Measurements from ENCODE around the gene CASK.
"Not testable (repeated sequence)": the region's sequence is repeated elsewhere in the genome, so short reads cannot be mapped to it uniquely, and the experiment has no call there.

Gene CASK

DNA sequence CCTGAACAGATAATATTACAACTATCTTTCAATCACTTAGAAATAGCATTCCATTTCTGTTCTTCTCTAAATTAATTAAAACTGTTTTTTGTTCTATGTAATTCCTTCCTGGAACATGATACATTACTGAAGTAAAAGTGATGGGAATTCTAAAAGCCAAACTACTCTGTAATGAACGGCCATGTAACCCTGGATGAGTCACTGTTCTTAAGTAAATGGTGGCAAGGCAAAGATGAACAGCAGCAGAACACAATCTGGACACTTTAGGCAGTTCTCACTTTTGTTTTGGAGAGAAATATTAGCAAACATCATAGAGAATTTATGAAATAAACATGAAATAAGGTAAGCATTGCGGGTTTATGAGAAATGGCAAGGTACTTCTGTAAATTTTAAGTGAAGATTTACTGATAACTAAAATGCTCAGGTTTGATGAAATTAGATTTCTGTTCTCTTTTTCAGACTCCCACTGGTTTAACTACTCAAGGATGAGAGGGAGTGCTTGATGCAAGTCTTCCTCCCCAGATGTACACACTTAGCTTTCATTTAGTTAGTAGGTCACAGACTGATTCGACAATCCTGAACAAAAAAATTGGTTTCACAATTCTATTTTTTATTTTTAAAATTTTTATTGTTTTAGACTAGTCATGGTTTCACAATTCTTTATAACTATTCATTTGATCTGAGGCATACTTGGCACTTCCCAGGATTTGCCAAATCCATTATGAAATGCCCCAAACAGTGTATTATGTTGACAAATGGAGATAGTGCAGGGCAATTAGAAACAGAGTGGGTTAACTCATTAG is 200.3 kb downstream of the CASK start:
- DNase-seq, result no peak
- H3K4me3 ChIP-seq (ENCODE audit: insufficient read depth, low read depth, low read length, poor library complexity, severe bottlenecking), result no peak overlapping the region
- H3K4me1 ChIP-seq (ENCODE audit: control insufficient read depth, insufficient read depth, low read length, poor library complexity, severe bottlenecking), result peaks cover 3% of the 10 kb centered on the region
- H3K9me3 ChIP-seq (ENCODE audit: control insufficient read depth, low read length), result no peaks in the 10 kb centered on the region
- H3K27me3 ChIP-seq (replicated peaks; ENCODE audit: control insufficient read depth, insufficient read depth, low read length, poor library complexity, severe bottlenecking), result no peaks in the 10 kb centered on the region
- H3K36me3 ChIP-seq (ENCODE audit: control insufficient read depth, insufficient read depth, low read length), result no peaks in the 10 kb centered on the region
- no peak overlapping the region for H3K27ac ChIP-seq (ENCODE audit: insufficient read depth, low read length, poor library complexity, severe bottlenecking)

DNA sequence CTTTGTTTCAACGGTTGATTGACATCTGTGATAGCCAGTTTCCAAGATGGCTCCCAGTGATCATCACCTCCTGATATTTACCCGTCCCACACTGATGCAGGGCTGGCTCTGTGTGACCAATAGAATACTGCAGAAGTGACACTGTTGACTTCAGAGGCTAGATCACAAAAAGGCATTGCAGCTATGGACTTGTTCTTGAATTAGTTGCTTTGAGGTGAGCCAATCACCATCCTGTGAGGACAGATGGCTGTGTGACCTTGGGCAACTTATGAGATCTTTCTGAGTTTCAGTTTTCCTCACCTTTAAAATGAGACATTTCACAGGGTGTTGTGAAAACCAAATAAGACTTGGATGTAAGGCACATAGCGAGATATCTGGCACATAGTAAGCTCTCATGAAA is 201.1 kb downstream of the CASK start:
- H3K27ac ChIP-seq (ENCODE audit: insufficient read depth, low read length, poor library complexity, severe bottlenecking), result no peak overlapping the region
- H3K4me1 ChIP-seq (ENCODE audit: control insufficient read depth, insufficient read depth, low read length, poor library complexity, severe bottlenecking), result peaks cover 3% of the 10 kb centered on the region
- no peaks in the 10 kb centered on the region for H3K36me3 ChIP-seq (ENCODE audit: control insufficient read depth, insufficient read depth, low read length)
- no peaks in the 10 kb centered on the region for H3K27me3 ChIP-seq (replicated peaks; ENCODE audit: control insufficient read depth, insufficient read depth, low read length, poor library complexity, severe bottlenecking)
- no peaks in the 10 kb centered on the region for H3K9me3 ChIP-seq (ENCODE audit: control insufficient read depth, low read length)
- DNase-seq, result no peak
- no peak overlapping the region for H3K4me3 ChIP-seq (ENCODE audit: insufficient read depth, low read depth, low read length, poor library complexity, severe bottlenecking)

DNA sequence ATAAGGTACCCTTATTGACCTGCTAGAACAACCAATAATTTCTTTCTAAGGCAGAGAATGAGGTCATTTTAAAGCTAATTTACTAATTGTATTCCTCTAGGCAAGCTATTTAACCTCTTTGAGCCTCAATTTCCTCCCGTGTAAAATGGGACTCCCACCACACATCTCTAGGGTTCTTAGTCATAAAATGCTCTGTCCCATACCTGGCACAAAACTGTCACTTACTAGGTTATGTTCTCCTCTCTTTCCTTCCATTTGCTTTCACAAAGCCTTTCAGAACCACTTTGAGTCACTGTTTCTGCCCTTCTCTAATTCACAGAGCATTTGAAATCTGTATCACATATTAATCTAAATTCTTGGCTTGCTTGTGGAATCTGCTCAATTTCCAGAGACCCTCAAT is 201.8 kb downstream of the CASK start:
- Histone ChIP-seq H3K36me3 (ENCODE audit: control insufficient read depth, insufficient read depth, low read length) (no peaks in the 10 kb centered on the region), H3K9me3 (ENCODE audit: control insufficient read depth, low read length) (no peaks in the 10 kb centered on the region), H3K27me3 (replicated peaks; ENCODE audit: control insufficient read depth, insufficient read depth, low read length, poor library complexity, severe bottlenecking) (no peaks in the 10 kb centered on the region), H3K4me3 (ENCODE audit: insufficient read depth, low read depth, low read length, poor library complexity, severe bottlenecking) (no peak overlapping the region), H3K4me1 (ENCODE audit: control insufficient read depth, insufficient read depth, low read length, poor library complexity, severe bottlenecking) (peaks cover 3% of the 10 kb centered on the region), H3K27ac (ENCODE audit: insufficient read depth, low read length, poor library complexity, severe bottlenecking) (no peak overlapping the region)
- no peak for DNase-seq

DNA sequence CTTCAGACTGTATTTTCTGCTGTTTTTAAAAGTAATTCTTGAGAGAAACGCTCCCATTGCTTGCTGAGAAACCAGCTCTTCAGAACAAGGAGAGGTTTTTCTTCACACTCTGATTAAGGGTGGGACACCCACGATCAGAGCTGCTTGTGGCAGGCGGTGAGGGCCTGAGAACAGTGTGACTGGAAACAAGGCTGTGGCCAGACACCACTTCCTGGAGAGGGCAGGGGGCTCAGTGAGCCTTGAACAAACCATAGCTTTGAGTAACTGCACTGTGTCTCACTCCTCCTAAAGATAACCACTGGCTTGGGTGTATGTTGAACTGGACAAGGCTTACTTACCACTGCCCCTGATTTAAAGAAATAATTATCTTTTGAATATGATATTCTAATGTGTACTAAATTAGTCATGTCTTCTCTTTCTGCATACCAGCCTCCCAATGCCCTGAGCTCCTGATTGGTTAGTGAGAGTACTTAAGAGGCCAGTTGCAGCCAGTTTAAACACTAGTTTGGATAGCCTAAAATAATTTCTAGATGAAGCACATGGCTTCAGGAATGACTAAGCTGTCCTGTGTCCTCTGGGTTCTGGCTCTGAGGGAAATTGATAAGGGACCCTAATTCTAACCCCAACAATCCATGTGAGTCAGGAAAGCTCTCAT is 203.1 kb downstream of the CASK start:
- no peak overlapping the region for H3K4me3 ChIP-seq (ENCODE audit: insufficient read depth, low read depth, low read length, poor library complexity, severe bottlenecking)
- H3K4me1 ChIP-seq (ENCODE audit: control insufficient read depth, insufficient read depth, low read length, poor library complexity, severe bottlenecking), result peaks cover 3% of the 10 kb centered on the region
- no peaks in the 10 kb centered on the region for H3K36me3 ChIP-seq (ENCODE audit: control insufficient read depth, insufficient read depth, low read length)
- DNase-seq, result peak in 1 of 3 donors; percentile 16
- no peaks in the 10 kb centered on the region for H3K27me3 ChIP-seq (replicated peaks; ENCODE audit: control insufficient read depth, insufficient read depth, low read length, poor library complexity, severe bottlenecking)
- no peaks in the 10 kb centered on the region for H3K9me3 ChIP-seq (ENCODE audit: control insufficient read depth, low read length)
- H3K27ac ChIP-seq (ENCODE audit: insufficient read depth, low read length, poor library complexity, severe bottlenecking), result no peak overlapping the region

DNA sequence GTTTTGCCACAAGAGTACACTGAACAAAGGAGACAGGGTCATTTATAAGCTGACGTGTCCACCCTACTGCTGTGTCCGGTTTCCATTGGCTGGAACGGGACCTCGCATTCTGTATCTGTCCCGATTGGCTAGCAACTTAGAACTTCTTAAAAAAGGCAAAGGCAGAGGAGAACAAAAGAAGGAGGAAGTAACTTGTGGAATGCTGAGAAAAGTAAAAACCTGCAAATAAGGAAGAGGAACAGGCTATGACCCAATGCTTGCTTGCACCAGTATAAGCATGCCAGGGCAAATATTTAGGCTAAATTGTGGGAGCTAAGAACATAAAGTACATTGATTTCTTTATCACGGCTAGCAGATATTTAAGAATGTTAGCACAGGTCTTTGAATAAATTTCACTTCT is 203.7 kb downstream of the CASK start:
- H3K4me1 ChIP-seq (ENCODE audit: control insufficient read depth, insufficient read depth, low read length, poor library complexity, severe bottlenecking); H3K4me3 ChIP-seq (ENCODE audit: insufficient read depth, low read depth, low read length, poor library complexity, severe bottlenecking); H3K36me3 ChIP-seq (ENCODE audit: control insufficient read depth, insufficient read depth, low read length); H3K27me3 ChIP-seq (replicated peaks; ENCODE audit: control insufficient read depth, insufficient read depth, low read length, poor library complexity, severe bottlenecking); H3K9me3 ChIP-seq (ENCODE audit: control insufficient read depth, low read length); DNase-seq; H3K27ac ChIP-seq (ENCODE audit: insufficient read depth, low read length, poor library complexity, severe bottlenecking): not testable (repeated sequence)

DNA sequence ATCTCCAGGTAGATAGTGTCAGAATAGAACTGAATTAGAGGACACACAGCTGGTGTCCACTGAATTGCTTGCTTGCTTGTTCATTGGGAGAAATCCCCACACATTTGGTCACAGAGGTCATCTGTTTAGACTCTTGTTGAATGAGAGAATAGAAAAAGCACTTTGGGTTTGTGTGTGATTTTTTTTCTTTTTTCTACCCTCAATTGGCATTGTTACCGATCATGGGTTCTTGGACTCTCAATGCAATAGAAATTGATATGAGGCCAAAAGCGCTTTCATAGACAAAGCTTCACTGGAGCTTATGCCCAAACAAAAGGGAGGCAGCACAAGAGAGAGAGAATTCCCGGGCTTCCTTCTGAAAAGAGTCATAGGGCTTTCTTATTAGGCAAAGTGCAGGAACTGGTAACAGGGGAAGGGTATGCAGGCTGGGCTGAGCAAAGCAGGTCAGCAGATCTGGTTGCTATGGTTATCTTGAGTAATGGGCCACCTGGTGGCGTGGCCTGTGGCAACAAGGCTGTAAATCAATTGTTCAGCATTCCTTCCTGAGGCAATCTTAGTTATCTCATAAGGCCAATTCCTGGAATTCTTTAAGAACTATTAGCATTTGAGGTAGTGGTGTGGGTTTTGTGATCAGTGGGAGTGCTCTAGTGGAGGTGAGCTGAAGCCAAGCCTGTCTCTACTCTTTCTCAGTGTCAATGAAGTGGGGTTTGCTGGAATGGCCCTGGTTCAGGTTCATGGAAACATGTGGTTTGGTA is 204.7 kb downstream of the CASK start:
- no peak overlapping the region for H3K4me3 ChIP-seq (ENCODE audit: insufficient read depth, low read depth, low read length, poor library complexity, severe bottlenecking)
- DNase-seq, result no peak
- H3K4me1 ChIP-seq (ENCODE audit: control insufficient read depth, insufficient read depth, low read length, poor library complexity, severe bottlenecking), result no peaks in the 10 kb centered on the region
- no peaks in the 10 kb centered on the region for H3K9me3 ChIP-seq (ENCODE audit: control insufficient read depth, low read length)
- no peaks in the 10 kb centered on the region for H3K27me3 ChIP-seq (replicated peaks; ENCODE audit: control insufficient read depth, insufficient read depth, low read length, poor library complexity, severe bottlenecking)
- H3K27ac ChIP-seq (ENCODE audit: insufficient read depth, low read length, poor library complexity, severe bottlenecking), result no peak overlapping the region
- no peaks in the 10 kb centered on the region for H3K36me3 ChIP-seq (ENCODE audit: control insufficient read depth, insufficient read depth, low read length)

DNA sequence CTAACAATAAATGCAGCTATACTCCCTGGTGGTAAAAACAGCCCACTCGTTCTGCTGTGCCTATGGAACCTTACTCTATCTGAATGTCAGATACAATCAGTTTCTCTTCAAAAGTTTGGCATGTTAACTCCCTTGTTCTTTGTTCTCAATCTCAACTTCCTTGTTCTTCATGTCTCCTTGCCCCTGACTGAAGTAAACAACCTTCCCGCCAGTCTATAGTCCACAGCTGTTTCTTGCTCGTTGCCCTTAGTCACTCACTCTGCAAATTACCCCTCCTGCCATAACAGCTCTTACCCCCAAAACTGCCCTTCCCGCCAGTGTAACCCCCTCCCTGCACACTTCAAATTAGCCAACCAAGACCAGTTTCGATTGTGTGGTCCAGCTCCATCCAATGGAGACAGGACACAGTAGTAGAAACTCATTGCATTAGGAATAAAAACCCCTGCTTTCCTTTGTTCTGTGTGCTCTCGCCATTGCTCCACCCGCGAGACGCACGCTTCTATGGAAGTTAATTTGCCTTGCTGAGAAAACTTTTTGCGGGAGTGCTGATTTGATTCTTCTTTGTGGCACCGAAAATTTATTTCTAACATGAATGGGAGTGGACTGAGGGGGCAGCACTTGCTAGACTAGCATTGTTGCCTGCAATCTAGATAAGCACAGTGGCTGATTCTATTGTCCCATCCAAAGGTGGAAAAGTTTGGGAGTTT is 206.4 kb downstream of the CASK start:
- no peak for DNase-seq
- no peaks in the 10 kb centered on the region for H3K36me3 ChIP-seq (ENCODE audit: control insufficient read depth, insufficient read depth, low read length)
- H3K9me3 ChIP-seq (ENCODE audit: control insufficient read depth, low read length), result no peaks in the 10 kb centered on the region

DNA sequence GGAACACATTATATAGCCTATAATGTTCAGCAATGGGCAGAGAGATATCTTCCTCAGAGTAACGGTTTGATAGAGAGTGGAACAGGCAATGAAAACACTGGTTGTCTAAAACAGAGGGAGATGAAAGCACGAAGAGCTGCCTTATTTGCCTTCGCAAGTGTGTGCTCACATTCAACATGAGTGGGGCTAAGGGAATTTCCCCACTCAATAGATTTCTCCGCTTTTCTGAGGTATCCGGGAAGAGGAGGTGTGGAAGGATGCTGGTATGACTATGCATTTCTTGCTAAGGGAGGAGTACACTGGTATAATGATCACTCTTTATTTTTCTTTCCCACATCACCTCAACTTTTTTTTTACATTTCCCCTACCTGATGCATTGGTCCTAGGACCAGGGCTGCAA is 207.1 kb downstream of the CASK start:
- Histone ChIP-seq H3K27me3 (replicated peaks; ENCODE audit: control insufficient read depth, insufficient read depth, low read length, poor library complexity, severe bottlenecking) (no peaks in the 10 kb centered on the region), H3K9me3 (ENCODE audit: control insufficient read depth, low read length) (no peaks in the 10 kb centered on the region), H3K36me3 (ENCODE audit: control insufficient read depth, insufficient read depth, low read length) (no peaks in the 10 kb centered on the region), H3K4me1 (ENCODE audit: control insufficient read depth, insufficient read depth, low read length, poor library complexity, severe bottlenecking) (no peaks in the 10 kb centered on the region), H3K4me3 (ENCODE audit: insufficient read depth, low read depth, low read length, poor library complexity, severe bottlenecking) (no peak overlapping the region), H3K27ac (ENCODE audit: insufficient read depth, low read length, poor library complexity, severe bottlenecking) (no peak overlapping the region)
- DNase-seq, result no peak

More for the DNA sequence above, 206.4 kb downstream of the CASK start:
- H3K27ac ChIP-seq (ENCODE audit: insufficient read depth, low read length, poor library complexity, severe bottlenecking), result no peak overlapping the region
- H3K4me1 ChIP-seq (ENCODE audit: control insufficient read depth, insufficient read depth, low read length, poor library complexity, severe bottlenecking), result no peaks in the 10 kb centered on the region
- H3K4me3 ChIP-seq (ENCODE audit: insufficient read depth, low read depth, low read length, poor library complexity, severe bottlenecking), result no peak overlapping the region
- no peaks in the 10 kb centered on the region for H3K27me3 ChIP-seq (replicated peaks; ENCODE audit: control insufficient read depth, insufficient read depth, low read length, poor library complexity, severe bottlenecking)

DNA sequence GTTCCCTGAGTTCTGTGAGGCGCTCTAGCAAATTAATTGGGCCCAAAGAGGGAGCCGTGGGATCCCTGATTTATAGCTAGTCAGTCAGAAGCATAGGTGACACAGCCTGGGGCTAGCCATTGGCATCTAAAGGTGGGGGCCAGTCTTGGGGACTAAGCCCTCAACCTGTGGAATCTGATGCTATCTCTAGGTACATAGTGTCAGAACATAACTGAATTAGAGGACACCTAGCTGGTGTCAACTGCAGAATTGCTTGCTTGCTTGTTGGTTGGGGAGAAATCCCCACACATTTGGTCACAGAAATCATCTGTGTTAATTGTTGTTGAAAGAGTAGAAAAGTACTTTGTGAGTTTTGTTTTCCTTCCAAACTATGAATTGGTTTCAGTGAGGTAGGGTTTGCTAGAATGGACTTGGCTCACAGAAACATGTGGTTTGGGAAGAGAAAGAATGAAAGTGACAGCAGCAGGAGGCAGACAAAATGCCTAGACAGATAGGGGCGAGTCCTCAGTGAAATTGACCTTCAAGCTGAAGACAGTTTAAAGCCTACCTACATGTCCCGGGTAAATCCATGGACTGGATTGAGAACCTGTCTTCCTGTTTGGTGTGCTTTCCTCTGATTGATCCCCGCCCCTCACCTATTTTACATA is 212.2 kb downstream of the CASK start:
- Histone ChIP-seq H3K27me3 (replicated peaks; ENCODE audit: control insufficient read depth, insufficient read depth, low read length, poor library complexity, severe bottlenecking) (no peaks in the 10 kb centered on the region), H3K27ac (ENCODE audit: insufficient read depth, low read length, poor library complexity, severe bottlenecking) (no peak overlapping the region), H3K4me3 (ENCODE audit: insufficient read depth, low read depth, low read length, poor library complexity, severe bottlenecking) (no peak overlapping the region), H3K9me3 (ENCODE audit: control insufficient read depth, low read length) (no peaks in the 10 kb centered on the region), H3K4me1 (ENCODE audit: control insufficient read depth, insufficient read depth, low read length, poor library complexity, severe bottlenecking) (no peaks in the 10 kb centered on the region), H3K36me3 (ENCODE audit: control insufficient read depth, insufficient read depth, low read length) (no peaks in the 10 kb centered on the region)
- no peak for DNase-seq

Data from effector memory CD4-positive, alpha-beta T cell (primary cell).